Stimulated activated naive CD4-positive, alpha-beta T cell treated with Interleukin-2 at 50 U/mL for 16 hours (primary cell): ENCODE results near the gene C2orf42.
"Not testable (repeated sequence)": the region's sequence is repeated elsewhere in the genome, so short reads cannot be mapped to it uniquely, and the experiment has no call there.

Source experiments
- DNase-seq: peaks from one replicate; lab custom pipeline; 2025; lab: John Stamatoyannopoulos, UW

Gene C2orf42

DNA sequence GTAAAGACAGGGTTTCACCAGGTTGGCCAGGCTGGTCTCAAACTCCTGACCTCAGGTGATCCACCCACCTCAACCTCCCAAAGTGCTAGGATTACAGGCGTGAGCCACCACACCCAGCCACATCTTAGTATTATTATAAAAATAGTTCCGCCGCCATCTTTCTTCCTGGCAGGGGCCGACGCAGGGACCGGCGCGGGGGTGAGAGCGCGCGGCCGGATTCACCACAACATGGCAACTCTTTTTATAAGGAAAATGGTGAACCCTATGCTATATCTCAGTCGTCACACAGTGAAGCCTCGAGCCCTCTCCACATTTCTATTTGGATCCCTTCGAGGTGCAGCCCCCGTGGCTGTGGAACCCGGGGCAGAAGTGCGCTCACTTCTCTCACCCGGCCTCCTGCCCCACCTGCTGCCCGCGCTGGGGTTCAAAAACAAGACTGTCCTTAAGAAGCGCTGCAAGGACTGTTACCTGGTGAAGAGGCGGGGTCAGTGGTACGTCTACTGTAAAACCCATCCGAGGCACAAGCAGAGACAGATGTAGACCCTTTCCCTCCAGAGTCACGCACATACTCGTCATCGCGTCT, 88.4 kb downstream of the C2orf42 start:
- not testable (repeated sequence) for DNase-seq

- not testable (repeated sequence) for DNase-seq
These were observed 89.1 kb downstream of the C2orf42 start for GRCh38 chr2:70101686-70102085.

GRCh38 chr2:70101174-70101573, 89.6 kb downstream of the C2orf42 start:
- DNase-seq = no peak
